HS-5 (cell line): ENCODE data around the gene TOR1AIP2.
"Not testable (repeated sequence)": the region's sequence is repeated elsewhere in the genome, so short reads cannot be mapped to it uniquely, and the experiment has no call there.

ENCODE experiments used
- DNase-seq: peaks from one replicate; pipeline ENCODE4 v3.0.0-alpha.2; 2012; ENCODE audit warnings: low read depth

TOR1AIP2 gene

DNA sequence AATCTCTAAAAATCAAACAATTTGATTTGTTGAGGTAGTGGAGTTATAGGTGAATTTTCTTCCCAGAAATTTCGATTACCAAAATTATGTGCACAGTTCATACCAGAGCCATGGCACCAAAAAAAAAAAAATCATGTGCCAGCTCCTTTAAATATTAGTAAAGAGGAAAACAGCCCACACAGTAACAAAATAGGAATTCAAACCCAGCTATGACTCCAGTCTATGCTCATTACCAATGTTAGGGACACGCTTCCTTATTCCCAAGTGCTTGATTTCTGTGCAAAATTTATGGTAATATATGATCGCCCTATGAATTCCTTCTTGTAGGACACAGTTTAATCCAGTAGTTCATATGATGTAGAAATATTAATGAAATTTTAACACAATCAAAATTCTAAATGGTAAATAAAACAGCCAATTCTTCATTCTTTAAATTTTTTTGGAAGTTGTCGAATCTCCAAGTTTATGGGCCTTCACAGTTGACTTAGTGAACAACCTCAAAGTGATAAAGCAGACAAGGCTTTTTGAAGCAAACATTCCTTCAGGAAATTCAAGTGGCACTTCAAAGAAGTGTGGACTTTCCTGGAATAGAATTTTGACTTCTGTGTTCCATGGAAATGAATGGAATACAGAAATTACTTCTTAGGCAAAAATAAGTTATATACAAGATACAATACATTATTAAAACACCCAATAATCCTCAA, 1.9 kb downstream of the TOR1AIP2 start:
- DNase-seq, result no peak

DNA sequence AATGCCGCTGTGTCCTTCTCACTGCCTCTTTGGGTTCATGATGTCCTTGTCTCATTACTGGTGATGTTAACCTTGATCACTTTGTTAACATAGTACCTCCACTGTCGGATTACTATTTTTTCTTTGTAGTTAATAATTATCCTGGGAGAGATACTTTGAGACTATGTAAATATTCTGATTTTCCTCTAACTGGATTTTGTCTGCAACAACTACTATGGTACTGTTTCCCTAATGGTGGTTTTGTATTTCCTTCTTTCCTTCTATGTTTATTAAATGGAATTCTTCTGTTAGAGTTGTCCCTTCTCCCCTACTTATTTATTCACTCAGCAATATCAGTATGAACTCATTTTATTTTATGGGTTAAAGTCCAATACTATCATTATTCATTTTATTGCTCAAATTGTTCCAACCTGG, 4.2 kb downstream of the TOR1AIP2 start:
- no peak for DNase-seq

DNA sequence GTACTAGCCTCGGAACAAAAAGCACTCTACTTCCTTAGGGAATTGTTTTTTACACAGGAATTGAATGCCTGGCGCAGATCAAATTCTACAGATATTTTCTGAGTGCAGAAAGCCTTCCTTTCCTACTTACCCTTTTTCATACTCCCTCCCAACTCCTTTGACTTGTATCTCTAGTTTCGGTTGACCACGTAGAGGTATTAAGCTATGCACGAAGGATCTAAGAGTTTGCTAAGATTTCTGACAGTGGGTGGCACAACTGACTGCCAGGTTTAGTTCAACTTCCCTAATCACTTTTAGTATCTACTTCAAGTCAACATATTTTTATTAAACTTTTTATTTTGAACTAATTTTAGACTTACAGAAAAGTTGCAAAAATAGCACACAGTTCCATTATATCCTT, 5.0 kb downstream of the TOR1AIP2 start:
- no peak for DNase-seq

DNA sequence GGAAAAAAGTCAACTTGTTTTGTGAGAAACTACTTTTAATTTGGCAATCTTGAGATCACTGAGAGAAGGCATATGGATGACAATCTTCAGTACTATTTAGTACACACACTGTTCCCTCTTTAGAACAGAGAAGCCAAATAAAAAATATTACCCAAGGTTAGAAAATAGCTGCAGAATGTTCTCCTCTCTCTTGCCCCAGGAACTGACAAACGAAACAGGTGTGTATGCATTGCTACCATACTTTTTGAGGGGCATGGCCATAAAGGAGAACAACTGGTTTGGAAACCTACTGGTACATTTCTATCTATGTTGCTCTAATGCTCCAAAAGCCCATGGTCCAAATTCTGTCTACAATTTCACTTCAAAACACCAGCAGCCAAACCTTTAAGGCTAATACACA, 5.7 kb downstream of the TOR1AIP2 start:
- DNase-seq, result no peak

DNA sequence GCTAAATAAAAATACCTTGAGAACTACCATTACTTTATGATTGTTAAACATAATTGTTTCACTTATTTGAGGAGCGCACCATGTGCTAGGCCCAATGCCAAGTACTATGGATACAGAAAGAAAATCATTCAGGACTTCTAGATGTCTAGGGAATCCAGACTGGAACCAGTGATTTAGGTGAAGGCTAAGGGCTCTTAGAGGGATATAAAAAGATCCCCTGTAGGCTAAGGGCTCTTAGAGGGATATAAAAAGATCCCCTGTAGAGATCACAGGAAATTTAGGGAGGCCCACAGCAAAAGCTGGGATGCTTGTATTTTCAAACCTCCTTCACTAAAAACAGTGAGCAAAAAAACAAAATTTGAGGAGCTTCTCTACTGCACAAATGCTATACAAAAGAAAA, 6.7 kb downstream of the TOR1AIP2 start:
- DNase-seq, result no peak

DNA sequence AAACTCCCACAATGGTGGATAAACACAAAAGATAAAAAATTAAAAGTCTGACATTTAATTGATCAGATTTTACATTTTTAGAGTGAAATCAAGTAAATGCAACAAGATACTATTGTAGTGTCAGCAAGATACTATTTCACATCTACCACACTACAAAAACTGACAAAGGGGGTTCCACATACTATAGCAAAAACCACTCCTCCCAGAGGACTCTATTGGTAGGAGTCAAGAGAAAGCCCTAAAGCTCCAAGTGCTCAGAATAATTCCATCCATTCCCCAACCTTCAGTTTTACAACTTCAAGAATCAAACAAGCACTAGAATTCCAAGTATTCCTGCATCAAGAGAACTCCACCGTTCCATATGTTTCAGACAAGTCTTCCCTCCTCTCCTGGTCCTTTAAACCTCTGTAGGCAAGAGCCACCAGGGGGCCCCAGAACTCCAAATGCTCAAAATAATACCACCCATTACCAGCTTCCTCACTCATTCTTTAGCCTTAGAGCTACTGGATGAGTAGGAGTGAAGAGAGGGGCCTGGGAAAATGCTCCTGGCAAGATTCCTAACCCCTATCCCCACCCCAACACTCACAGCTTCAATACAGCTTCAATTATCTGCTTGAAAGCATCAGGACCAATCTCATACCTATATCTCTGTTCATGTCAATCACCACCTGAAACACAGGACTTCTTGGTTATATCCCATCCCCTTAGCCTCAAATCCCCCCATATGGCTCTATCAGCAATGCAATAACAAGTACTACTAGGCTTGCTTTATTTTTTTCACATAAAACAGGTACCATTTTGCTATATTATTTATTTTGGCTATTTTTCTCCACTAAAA, 9.9 kb downstream of the TOR1AIP2 start:
- DNase-seq, result no peak

DNA sequence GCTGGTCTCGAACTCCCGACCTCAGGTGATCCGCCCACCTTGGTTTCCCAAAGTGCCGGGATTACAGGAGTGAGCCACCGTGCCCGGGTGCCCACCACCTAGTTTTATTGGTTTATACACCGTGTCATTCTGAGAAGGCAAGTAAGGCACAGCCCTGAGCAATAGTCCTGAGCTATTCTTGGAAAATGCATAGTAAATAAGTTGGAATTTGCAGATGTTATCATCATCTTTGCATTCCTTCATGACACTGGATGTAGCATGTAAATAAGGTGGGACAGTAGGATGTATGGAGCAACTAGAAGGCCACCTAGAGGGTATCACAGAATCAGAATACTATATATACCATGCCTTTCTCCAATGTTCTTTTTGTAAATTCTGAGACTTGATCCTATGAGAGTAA, 11.0 kb downstream of the TOR1AIP2 start:
- DNase-seq, result no peak

DNA sequence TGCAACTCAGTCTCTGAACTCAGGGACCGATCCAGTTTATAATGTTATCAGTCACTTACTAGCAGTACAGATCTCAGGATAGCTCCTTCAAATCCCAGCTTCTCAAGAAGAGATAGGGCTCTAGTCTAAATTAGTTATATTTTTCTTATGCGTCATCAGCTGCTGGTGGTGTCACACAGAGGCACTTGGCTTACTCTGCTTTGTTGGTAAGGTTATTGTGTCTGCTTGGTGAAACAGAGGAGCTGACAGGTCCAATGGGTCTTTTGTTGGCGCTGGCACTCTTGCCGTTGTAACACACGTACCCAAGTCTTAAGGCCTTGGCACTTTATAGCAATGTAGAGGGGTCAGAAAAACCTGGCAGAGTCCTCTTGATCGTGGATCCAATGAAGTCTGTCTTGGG, 12.2 kb downstream of the TOR1AIP2 start:
- DNase-seq, result no peak

DNA sequence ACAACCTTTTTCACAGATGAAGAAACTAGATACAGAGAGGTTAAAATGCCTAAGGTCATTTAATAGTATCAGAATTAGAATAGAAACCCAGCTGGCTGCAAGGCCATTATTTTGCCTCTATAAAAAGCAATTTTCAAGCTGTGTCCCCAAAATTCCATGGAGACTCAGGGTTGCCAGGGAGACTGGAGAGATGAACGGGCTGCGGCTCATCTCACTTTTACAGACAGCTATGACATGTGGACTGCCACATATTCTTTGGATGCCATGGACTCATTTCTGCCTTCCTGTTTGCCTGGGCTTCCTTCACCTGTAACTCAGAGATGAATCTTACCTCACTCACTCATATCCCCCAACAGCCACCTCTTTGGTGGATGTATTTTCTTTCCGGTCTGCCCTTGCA, 17.0 kb downstream of the TOR1AIP2 start:
- DNase-seq, result no peak

DNA sequence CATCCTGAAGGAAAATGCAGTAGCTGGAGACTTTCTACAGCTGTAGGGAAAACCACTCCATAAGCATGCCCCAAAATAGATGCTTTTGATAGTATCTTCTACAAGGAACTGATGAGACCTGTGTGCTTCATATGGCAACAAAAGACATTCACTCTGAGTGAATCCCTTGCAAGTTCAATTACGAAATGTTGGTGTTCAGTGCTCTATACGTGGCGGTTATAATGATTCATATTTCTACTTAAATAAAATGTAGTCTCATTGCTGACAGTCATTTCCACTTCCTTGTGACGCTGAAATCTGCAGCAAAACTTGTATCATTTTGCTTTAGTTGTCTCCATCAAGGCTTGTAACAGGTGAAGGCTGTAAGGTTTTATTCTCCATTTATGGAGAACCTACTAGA, 20.6 kb downstream of the TOR1AIP2 start:
- DNase-seq, result no peak

DNA sequence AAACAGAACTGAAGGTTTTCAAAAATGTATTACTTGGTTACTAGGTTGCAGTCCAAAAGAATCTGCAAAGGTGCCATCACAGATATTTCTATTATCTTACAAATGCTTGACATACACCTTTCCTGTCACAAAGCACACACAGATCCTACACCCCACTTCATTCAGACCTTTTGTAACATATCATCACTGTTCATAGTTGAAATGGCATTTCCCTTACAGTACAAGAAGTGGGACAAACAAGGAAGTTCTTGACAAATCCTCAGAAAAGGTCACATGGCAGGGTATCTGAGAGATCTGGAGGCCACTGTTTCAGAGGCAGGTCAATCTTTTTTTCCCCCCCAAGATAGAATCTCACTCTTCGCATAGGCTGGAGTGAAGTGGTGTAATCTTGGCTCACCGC, 21.3 kb downstream of the TOR1AIP2 start:
- DNase-seq, result no peak

DNA sequence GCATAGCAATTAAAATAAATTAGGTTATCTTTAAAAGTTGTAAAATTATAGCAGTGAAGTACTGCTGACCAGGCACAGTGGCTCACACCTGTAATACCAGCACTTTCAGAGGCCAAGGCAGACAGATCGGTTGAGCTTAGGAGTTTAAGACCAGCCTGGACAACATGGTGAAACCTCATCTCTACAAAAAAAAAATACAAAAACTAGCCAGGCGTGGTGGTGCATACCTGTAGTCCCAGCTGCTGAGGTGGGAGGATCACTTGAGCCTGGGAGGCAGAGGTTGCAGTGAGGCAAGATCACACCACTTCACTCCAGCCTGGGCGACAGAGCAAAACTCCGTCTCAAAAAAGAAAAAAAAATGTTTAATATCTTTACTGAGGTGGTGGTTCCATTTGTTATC, 21.8 kb downstream of the TOR1AIP2 start:
- DNase-seq, result not testable (repeated sequence)

DNA sequence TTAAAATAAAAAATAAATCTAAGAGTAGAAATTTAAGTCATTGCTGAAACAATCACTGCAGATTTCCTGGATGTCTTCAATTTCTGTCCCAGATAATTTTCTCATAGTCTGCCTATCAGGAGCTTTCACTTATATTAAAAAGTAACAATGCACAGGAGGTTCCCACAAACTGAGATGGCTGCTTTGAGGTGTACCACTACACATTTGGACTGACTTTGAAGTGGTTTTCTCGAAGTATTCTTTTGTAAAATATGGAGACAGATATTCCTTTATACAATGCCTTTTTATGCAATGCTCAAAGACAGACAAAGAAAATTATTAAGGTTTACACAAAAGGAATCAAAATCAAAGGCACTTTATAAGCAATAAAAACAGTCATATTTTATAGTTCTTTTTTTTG, 24.5 kb downstream of the TOR1AIP2 start:
- DNase-seq, result no peak

DNA sequence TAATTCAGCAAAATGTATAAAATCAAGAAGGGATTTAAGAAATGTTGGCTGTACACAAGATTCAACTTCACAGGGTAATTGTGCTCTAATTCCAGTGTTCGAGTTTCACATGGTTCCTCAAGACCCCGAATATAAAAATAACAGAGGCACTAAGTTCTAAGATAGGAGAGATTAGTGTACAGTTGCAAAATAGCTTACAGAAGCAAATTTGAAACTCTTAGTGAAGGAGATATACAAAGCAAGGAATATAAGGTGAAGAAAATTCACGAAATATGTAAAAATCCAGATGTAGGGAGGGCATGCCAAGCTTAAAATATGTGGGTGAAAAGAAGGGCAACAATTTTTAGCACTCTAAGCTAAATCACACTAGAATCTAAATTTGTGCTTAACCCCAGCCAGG, 29.4 kb downstream of the TOR1AIP2 start:
- DNase-seq, result no peak

DNA sequence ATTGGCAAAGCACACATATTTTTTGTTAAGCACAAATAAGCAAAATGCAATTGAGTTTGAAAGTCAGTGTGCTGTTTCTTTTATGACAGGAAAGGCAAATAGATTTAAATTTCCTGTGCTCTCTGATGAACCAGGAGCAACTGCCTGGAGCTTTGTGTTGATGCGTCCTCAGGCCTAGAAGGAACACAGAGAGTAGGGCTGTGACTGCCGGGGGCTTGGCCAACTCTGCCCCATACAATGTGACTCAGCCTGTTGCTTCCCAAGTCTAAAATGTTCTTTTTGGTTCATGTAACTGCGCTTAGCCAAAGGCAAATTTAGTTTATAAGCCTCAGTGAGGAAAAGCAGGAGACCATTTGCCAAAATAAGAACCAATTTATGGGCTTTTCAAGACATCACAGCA, 37.5 kb downstream of the TOR1AIP2 start:
- DNase-seq, result no peak

DNA sequence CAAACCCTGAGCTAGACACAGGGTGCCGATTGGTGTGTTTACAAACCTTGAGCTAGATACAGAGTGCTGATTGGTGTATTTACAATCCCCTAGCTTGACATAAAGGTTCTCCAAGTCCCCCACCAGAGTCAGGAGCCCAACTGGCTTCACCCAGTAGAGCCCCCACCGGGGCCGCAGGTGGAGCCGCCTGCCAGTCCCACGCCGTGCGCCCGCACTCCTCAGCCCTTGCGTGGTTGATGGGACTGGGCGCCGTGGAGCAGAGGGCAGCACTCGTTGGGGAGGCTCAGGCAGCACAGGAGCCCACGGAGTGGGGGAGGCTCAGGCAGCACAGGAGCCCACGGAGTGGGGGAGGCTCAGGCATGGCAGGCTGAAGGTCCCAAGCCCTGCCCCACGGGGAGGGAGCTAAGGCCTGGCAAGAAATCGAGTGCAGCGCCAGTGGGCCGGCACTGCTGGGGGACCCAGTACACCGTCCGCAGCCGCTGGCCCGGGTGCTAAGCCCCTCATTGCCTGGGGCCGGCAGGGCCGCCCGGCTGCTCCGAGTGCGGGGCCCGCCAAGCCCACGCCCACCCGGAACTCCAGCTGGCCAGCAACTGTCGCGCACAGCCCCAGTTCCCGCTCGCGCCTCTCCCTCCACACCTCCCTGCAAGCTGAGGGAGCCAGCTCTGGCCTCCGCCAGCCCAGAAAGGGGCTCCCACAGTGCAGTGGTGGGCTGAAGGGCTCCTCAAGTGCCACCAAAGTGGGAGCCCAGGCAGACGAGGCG, 40.7 kb downstream of the TOR1AIP2 start:
- DNase-seq, result not testable (repeated sequence)

DNA sequence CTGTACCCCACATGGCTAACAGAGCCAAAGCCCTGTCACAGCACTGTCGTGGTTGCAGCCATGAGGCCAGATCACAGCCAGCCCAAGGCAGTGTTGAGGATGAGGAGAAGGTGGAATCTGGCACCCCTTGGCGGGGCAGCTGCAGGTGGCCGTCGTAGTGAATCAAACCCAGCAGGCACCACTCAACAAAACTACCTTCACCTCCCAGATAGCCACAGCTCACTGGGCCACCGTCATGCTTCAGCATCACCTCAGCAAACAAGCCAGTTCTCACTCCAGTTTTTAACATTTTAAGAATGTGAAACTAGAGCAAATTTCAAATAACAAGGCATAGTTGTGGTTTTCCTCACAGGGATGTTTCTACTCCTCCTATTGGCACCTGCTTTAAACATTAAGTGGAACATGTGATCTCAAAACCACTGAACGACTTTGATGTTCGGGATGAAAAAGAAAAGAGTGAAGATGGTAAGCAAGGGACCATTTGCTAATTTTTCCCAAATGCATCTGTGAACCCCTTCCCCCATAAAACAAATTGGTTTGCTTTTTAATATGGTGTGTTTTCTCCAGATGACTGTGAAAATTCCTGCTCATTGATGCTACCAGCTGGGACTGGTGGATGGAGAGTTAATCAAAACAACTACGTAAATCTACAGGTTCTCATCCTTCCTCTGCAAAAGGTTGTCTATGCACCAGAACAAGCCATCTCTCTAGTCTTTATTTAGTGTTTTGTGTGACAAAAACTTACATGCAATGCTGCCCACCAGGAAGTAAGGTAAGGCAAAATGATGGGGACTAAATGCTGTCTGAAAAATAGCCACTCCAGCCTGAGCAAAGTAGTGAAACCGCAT, 45.5 kb downstream of the TOR1AIP2 start:
- no peak for DNase-seq

DNA sequence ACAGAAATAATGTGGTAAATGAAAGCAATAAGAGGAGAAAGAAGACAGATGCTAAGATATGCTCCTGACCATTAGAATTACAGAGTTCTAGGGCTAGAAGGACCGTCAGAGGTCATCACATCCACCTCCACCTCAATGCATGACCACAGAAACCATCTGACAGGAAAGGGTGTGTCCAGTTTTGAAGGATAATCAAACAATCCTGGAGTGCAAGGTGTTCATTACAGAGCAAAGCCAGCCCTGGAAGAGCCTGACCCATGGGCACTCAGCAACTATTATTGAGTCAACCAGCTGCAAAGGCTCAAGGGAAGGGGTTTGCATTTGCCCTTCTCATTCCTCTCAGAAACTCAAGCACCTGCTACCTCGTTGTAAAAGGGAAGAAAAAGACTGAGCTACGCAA, 46.4 kb downstream of the TOR1AIP2 start:
- DNase-seq, result no peak

DNA sequence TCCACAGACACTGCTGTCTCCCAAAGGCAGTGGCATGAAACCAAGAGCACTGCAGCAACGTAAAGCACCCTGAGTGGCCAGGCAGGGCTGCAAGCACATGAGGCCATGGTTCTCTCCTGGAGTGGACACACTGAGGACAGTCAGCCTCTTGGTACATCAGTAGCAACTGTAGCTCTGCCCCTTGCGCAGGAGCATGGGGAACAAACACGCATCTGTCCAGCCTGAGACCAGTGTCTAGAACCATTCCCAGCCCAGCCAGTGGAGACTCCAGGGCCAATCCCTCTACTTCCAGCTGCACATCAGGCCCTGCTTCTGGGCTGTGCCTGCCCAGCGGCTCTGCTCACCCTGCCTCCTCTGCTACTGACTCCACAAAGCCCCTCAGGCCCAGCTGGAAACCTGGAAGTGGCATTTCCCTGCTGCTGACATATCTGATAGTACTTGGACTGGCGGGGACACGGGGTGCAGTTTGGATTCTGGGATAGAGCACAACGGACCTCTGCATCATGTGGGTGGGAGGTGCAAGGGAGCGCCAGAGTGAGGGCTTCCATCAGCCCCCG, 49.0 kb downstream of the TOR1AIP2 start:
- DNase-seq, result no peak

DNA sequence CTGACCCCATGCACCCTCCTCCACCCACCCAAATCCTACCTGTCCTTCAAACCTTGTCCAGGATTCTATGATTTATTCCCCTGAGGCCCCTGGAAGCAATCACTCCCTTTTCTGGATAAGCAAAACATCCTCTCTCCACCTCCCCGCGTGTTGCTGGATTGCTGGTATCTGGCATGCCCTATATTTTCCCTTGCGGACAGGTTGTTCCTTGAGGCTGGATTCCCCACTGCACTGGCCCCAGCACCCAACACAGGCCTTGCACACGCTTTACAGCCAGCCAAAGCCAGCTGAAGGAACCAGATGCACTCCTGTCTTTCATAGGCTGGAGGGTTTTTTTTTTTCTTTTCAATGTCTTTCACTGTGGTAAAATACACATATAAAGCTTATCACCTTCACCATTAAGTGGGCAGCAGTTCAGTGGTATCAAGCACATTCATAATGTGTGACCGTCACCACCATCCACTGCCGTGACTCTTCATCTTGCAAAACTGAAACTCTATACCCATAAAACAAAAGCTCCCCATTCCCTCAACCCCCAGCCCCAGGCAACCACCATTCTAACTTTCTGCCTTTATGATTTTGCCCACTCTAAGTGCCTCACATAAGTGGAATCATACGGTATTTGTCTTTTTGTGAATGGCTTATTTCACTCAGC, 50.9 kb downstream of the TOR1AIP2 start:
- DNase-seq, result no peak

DNA sequence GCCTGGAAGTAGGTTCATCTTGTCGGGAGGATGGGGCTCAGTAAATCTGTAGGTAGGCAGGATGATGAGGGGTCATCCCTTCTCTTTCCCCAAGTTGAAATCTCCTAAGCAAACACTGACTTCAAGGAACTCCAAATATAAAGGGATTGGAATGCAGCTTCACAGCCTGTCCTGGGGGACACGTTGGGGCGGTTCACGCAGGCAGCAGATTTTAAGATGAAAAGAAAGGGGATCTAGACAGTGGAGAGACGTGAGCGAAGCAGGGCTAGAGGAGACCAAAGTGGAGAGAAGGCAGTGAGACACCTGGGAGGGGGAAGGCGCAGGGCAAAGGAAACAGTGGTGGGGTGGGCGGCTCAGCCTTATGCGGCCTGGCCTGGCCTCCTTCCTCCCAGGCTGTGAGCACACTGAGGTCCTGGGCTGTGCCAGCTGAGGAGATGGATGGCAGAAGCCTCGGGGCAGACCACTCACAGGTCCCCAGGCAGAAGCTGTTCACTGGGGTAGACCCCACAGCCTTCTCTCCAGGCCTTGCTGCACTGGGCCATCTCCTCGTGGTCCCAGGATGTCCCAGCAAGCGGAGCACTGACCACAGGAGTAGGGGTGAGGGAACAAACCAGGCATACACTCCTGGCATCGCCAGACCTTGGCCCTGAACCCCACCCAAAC, 51.7 kb downstream of the TOR1AIP2 start:
- no peak for DNase-seq
